Endometrial microvascular endothelial cells (primary cell): Measurements from ENCODE around the gene PPP1R15B. TPM values are rescaled to one million over a fixed set of nuclear protein-coding genes. Genes with fewer than 3 reads are reported as not detected.

Experiments used
- in situ Hi-C: cut with HindIII; loops from 2 replicates; pipeline ENCODE4 v1.10.0; 2017; ENCODE audit warnings: low sequenced_read_pairs, low pct_unique_long_range_greater_than_20kb; ENCODE audit errors: inconsistent ontology term
- total RNA-seq: library from RNA; depleted of rRNA; stranded (reverse); fragments of >200 nt; gene quantifications from one replicate; pipeline ENCODE4 v1.2.3, GENCODE V29; 2015; ENCODE audit errors: inconsistent ontology term

Gene PPP1R15B
- total RNA-seq, 1 donor from 2014 or later, result 39.4 TPM

- in situ Hi-C loops, result no loop called here
These were observed 53.8 kb downstream of the PPP1R15B start for GRCh38 chr1:204357551-204358490.

GRCh38 chr1:204356997-204357396, 54.6 kb downstream of the PPP1R15B start:
- in situ Hi-C loops, result no loop called here

DNA sequence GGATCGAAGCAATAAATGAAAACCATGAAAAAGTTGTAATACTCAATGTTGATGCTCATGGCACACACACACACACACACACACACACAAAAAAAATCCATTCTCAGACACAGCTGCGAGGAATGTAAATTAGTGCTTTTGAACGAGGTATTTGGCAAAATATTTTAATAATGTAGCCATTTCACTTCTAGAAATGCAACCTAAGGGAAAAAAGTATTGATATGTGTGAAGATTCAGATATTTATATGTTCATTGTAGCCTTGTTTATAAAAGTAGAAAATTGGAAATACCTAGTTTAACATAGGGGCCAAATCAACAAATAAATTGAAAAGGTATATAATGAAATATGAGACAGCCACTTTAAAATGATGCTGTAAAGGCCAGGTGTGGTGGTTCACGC, 55.7 kb downstream of the PPP1R15B start:
- in situ Hi-C loops, result no loop called here

- in situ Hi-C loops, result no loop called here
These were observed 57.0 kb downstream of the PPP1R15B start for GRCh38 chr1:204354579-204354978.

Other genes with a start within 250 kb of the PPP1R15B start
- gene REN, start 245.5 kb downstream of the PPP1R15B start, total RNA-seq, result not detected
- 2.0 TPM for gene KISS1, start 215.3 kb downstream of the PPP1R15B start, total RNA-seq
- not detected for gene GOLT1A, start 197.8 kb downstream of the PPP1R15B start, total RNA-seq
- gene PLEKHA6, start 51.9 kb downstream of the PPP1R15B start, total RNA-seq, result 2.2 TPM
- gene PIK3C2B, start 83.0 kb upstream of the PPP1R15B start, total RNA-seq, result 14.9 TPM
- 13.8 TPM for gene MDM4, start 104.6 kb upstream of the PPP1R15B start, total RNA-seq